GM18517 (cell line): ENCODE data around the gene A2ML1.
"Not testable (repeated sequence)": the region's sequence is repeated elsewhere in the genome, so short reads cannot be mapped to it uniquely, and the experiment has no call there.

Experiments used
- ATAC-seq: cut with Tn5 transposase; IDR thresholded peaks from one replicate; pipeline ENCODE4 v1.9.1; 2021; ENCODE audit warnings: mild to moderate bottlenecking, moderate library complexity; ENCODE audit not compliant: unreplicated experiment

Gene A2ML1

GRCh38 chr12:8903646-8904045 is 81.2 kb downstream of the A2ML1 start:
- no peak for ATAC-seq

GRCh38 chr12:8904665-8905064 is 82.2 kb downstream of the A2ML1 start:
- ATAC-seq, result no peak

DNA sequence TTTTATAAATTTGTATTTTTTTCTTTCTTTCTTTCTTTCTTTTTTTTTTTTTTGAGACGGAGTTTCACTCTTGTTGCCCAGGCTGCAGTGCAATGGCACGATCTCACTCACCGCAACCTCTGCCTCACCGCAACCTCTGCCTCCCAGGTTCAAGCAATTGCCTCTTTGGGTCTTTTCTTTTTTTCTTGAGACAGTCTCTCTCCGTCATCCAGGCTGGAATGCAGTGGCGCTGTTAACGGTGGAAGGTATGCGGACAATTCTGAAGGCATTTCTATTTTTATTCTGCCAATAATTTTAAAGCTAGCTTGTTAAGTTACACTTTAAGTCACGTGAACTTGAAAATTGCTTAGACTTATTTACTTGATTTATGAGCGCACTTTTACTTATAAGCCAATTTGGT is 83.1 kb downstream of the A2ML1 start:
- ATAC-seq, result no peak

GRCh38 chr12:8906266-8907180 is 84.1 kb downstream of the A2ML1 start:
- no peak for ATAC-seq

DNA sequence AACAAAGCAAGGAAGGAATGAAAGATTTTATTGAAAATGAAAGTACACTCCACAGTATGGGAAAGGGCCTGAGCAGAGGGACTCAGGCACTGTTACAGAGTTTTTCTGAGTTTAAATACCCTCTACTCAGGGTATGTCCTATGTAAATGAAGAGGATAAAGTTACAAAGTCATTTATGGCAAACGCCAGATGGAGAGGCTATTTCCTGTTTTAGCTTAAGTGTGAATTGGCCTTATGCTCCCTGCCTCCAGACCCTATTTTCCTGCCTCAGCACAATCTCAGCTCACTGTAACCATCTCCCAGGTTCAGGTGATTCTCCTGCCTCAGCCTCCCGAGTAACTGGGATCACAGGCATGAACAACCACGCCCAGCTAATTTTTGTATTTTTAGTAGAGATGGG is 85.1 kb downstream of the A2ML1 start:
- no peak for ATAC-seq

DNA sequence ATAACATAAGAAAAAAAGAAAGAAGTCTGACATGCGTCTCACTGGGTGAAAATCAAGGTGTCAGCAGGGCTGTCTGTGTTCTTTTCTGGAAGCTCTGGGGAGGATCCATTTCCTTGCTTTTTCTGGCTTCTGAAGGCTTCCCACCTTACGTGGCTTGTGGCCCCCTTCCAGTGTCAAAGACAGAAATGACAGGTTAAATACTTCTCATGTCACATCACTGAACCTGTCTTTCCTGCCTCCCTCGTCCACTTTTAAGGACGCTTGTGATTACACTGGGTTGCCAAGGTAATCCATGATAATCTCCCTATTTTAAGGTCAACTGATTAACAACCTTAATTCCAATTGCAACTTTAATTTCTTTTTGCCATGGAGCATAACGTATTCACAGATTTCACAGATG is 87.3 kb downstream of the A2ML1 start:
- ATAC-seq, result no peak

GRCh38 chr12:8911606-8912268 is 89.3 kb downstream of the A2ML1 start:
- no peak for ATAC-seq

GRCh38 chr12:8912914-8913313 is 90.5 kb downstream of the A2ML1 start:
- ATAC-seq, result no peak

GRCh38 chr12:8913702-8914032 is 91.2 kb downstream of the A2ML1 start:
- ATAC-seq, result no peak

DNA sequence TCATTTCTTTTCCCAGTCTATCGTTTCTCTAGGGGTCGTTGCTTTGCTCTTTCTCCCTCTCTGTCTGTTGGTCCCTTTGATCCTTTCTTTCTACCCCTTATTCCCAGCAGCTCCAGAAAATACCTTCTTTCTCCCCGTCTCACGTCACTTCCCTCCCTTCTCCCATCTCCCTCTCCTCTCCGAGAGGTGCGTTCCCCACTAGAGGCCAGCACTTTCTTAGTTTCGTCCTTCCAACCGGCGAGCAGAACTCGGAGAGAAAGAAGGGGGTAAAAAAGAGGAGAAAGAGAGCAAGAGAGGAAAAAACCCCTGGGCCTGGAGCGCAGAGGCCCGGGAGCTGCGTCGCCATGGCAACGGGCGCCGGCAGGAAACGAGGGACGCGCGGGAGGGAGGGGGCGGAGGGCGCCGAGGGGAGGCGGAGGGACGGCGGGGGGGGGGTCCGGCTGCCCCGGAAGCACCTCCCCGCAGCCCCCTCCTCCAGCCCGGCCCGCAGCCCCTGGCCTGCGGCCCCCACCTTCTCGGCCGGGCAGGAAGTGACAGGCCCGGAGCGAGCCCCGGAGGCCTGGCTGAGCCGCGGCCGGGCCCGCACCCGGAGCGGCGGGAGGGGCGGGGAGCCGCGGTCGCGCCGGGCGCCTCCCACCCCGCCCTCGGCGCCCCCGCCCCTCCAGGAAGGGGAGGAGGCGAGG is 91.8 kb downstream of the A2ML1 start, which contains the start of gene PHC1:
TSS of gene PHC1 (plus strand) at position 477 of the 683 bp plus-strand sequence. CDS start 3,169 bp downstream, outside the sequence.
- ATAC-seq, result not testable (repeated sequence)

- ATAC-seq, result no peak
Observed at GRCh38 chr12:8914716-8915526, 92.5 kb downstream of the A2ML1 start.

GRCh38 chr12:8916154-8916553 is 93.7 kb downstream of the A2ML1 start:
- ATAC-seq, result no peak

DNA sequence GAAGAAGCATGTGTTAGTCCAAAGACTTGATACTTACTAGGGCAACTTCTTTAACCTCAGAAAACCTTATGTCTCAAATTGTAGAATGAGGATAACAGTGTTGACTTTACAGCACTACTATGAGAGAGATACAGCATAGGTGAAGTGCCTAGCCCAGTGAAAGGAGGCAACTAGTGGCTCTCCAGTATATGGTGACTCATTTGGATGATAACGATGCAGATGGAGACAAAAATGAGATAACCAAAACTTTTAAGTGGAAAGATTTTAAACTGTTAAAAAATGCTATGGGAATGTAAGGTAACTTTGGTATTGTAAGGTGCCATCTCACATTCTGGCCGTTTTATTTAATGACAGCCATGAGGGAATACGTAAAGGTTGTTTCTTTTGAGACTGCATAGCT is 94.6 kb downstream of the A2ML1 start:
- no peak for ATAC-seq

DNA sequence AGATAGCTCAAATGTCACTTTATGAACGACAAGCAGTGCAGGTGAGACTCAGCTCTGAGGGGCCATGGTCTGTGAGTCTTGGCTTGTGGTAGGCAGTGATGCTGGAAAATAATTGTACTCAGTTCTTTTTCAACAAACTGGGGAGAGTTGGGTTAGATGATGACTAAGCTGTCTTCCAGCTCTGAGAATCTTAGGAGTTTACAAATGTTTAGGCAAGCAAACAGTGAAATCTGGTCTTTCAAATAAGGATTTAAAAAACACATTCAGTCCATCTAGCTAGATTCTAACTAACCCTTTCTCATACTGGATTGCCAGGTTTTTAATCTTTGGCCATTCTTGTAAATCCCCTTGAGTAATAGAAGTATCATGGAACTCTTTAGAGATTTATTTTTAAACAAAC is 95.3 kb downstream of the A2ML1 start:
- ATAC-seq, result no peak

GRCh38 chr12:8919643-8920042 is 97.2 kb downstream of the A2ML1 start:
- not testable (repeated sequence) for ATAC-seq

GRCh38 chr12:8922544-8922943 is 100.1 kb downstream of the A2ML1 start:
- ATAC-seq, result no peak
